GM13977 (cell line): ENCODE measurements around the gene DNAH7.
"Not testable (repeated sequence)": the region's sequence is repeated elsewhere in the genome, so short reads cannot be mapped to it uniquely, and the experiment has no call there.

ENCODE experiments used
- DNase-seq: peaks from one replicate; pipeline ENCODE4 v3.0.0; 2012; ENCODE audit warnings: low spot score
- in situ Hi-C: fragments of 300-500 bp; cut with MboI; formaldehyde crosslinking; loops from one replicate; pipeline ENCODE4 v1.12.0; 2022; ENCODE audit warnings: low sequenced_read_pairs, low pct_unique_long_range_greater_than_20kb, mixed read lengths, inconsistent platforms; ENCODE audit not compliant: unreplicated experiment
- TF ChIP-seq, protein P1 (sequence below): IDR thresholded peaks from 2 replicates; pipeline ENCODE4 v1.5.1; 2012; ENCODE audit warnings: mild to moderate bottlenecking, control low read depth; ENCODE audit not compliant: insufficient read depth; ENCODE audit errors: extremely low read depth, missing control alignments

DNAH7 gene

DNA sequence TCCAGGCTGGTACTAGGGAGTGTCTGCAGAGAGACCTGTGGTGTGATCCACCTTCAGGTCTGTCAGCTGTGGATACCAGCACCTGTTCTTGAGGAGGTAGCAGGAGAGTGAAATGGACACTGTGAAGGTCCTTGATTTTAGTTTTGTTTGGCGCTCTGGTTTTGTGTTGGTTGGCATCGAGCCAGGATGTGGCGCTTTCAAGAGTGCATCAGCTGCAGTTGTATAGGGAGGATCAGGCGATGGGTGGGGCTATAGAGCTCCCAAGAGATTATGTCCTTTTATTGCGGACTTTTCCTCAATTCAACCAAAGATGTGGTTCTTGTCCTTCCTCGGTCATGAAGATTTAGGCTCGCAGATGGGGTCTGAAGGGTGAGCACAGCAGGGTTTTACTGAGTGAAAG, 374.1 kb downstream of the DNAH7 start:
- no peak for DNase-seq
- in situ Hi-C loops, result no loop called here
- TF ChIP-seq, protein P1, sequence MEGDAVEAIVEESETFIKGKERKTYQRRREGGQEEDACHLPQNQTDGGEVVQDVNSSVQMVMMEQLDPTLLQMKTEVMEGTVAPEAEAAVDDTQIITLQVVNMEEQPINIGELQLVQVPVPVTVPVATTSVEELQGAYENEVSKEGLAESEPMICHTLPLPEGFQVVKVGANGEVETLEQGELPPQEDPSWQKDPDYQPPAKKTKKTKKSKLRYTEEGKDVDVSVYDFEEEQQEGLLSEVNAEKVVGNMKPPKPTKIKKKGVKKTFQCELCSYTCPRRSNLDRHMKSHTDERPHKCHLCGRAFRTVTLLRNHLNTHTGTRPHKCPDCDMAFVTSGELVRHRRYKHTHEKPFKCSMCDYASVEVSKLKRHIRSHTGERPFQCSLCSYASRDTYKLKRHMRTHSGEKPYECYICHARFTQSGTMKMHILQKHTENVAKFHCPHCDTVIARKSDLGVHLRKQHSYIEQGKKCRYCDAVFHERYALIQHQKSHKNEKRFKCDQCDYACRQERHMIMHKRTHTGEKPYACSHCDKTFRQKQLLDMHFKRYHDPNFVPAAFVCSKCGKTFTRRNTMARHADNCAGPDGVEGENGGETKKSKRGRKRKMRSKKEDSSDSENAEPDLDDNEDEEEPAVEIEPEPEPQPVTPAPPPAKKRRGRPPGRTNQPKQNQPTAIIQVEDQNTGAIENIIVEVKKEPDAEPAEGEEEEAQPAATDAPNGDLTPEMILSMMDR, result no peak

DNA sequence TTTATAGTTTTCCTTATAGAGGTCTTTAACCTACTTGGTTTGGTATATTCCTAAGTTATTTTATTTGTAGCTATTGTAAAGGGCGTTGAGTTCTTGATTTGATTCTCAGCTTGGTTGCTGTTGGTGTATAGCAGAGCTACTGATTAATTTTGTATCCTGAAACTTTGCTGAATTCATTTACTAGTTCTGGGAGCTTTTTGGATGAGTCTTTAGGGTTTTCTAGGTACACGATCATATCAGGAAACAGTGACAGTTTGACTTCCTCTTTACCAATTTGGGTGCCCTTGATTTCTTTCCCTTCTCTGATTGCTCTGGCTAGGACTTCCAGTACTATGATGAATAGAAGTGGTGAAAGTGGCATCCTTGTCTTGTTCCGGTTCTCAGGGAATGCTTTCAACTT, 376.1 kb downstream of the DNAH7 start:
- in situ Hi-C loops, DNase-seq: not testable (repeated sequence)
